OCI-LY7 (cell line): ENCODE results near the gene ABI3BP.

ENCODE experiments used
- EZH2phosphoT487 ChIP-seq: fragments of 200-600 bp; sonication (generic); IDR thresholded peaks from 2 replicates; pipeline ENCODE4 v1.6.1; 2018; ENCODE audit warnings: low read depth, borderline replicate concordance, mild to moderate bottlenecking, mixed run types, antibody characterized with exemption, low read length, moderate library complexity, mixed read lengths
- TF ChIP-seq, protein P1 (sequence below): fragments of 200-600 bp; sonication (generic); conservative IDR thresholded peaks from 2 replicates; pipeline ENCODE4 v1.5.1; 2014; ENCODE audit warnings: mild to moderate bottlenecking, antibody characterized with exemption, low read length, moderate library complexity, mixed read lengths

DNA sequence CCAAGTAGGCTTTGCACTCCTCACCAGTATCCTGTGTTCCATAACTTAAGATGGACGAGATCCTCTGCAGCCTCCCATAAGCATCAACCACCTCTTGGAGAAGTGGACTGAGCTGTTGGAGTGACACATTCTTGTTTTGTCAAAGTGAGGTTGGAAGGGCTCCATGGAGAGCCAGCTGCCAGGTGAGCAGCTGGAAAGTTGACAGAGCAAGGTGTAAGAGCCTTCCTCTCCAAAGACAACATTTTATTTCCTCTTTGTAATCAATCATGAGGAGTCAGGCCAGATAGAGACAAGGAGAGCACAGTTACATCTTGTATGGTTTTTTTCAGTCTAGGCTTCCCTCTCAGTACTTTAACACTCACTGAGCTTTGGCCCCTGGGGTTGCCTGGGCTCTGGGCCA is 5.1 kb downstream of the ABI3BP start:
- TF ChIP-seq, protein P1, sequence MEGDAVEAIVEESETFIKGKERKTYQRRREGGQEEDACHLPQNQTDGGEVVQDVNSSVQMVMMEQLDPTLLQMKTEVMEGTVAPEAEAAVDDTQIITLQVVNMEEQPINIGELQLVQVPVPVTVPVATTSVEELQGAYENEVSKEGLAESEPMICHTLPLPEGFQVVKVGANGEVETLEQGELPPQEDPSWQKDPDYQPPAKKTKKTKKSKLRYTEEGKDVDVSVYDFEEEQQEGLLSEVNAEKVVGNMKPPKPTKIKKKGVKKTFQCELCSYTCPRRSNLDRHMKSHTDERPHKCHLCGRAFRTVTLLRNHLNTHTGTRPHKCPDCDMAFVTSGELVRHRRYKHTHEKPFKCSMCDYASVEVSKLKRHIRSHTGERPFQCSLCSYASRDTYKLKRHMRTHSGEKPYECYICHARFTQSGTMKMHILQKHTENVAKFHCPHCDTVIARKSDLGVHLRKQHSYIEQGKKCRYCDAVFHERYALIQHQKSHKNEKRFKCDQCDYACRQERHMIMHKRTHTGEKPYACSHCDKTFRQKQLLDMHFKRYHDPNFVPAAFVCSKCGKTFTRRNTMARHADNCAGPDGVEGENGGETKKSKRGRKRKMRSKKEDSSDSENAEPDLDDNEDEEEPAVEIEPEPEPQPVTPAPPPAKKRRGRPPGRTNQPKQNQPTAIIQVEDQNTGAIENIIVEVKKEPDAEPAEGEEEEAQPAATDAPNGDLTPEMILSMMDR = no peak
- no peak for TF ChIP-seq EZH2phosphoT487
